C4-2B (cell line): ENCODE data around the gene GIPC2.

ENCODE experiments used
- ZFX ChIP-seq: fragments of 450-650 bp; IDR thresholded peaks from 2 replicates; pipeline ENCODE4 v1.6.1; 2017
- TF ChIP-seq, protein P1 (sequence below): fragments of 450-650 bp; conservative IDR thresholded peaks from 2 replicates; pipeline ENCODE4 v1.5.1; 2017; ENCODE audit warnings: mild to moderate bottlenecking

- TF ChIP-seq, protein P1, sequence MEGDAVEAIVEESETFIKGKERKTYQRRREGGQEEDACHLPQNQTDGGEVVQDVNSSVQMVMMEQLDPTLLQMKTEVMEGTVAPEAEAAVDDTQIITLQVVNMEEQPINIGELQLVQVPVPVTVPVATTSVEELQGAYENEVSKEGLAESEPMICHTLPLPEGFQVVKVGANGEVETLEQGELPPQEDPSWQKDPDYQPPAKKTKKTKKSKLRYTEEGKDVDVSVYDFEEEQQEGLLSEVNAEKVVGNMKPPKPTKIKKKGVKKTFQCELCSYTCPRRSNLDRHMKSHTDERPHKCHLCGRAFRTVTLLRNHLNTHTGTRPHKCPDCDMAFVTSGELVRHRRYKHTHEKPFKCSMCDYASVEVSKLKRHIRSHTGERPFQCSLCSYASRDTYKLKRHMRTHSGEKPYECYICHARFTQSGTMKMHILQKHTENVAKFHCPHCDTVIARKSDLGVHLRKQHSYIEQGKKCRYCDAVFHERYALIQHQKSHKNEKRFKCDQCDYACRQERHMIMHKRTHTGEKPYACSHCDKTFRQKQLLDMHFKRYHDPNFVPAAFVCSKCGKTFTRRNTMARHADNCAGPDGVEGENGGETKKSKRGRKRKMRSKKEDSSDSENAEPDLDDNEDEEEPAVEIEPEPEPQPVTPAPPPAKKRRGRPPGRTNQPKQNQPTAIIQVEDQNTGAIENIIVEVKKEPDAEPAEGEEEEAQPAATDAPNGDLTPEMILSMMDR, result no peak
- no peak for TF ChIP-seq ZFX
These were observed 7.7 kb upstream of the GIPC2 start for GRCh38 chr1:78038071-78038470.
